Sigmoid colon (tissue), 4 donors: ENCODE results near the gene C1QL1.

Source experiments
- EP300 ChIP-seq, 4 donors: sonication (generic); formaldehyde crosslinking; IDR thresholded peaks; one replicate each; pipeline ENCODE4 v1.6.1; 2017; ENCODE audit warnings: antibody characterized with exemption in 4 of 4
- POLR2A ChIP-seq, 2 donors: fragments of 450-650 bp; IDR thresholded peaks; one replicate each; pipeline ENCODE4 v1.6.1; 2016; ENCODE audit warnings: antibody characterized with exemption in 2 of 2, mild to moderate bottlenecking in 2 of 2, moderate library complexity in 2 of 2
- POLR2AphosphoS5 ChIP-seq, 4 donors: sonication (generic); formaldehyde crosslinking; IDR thresholded peaks; one replicate each; pipeline ENCODE4 v1.6.1; 2017; ENCODE audit warnings: antibody characterized with exemption in 4 of 4
- TF ChIP-seq, protein P1 (sequence below), 4 experiments: fragments of 450-650 bp in 3 of 4; fragments of 200-600 bp in 1 of 4; IDR thresholded peaks; one replicate each; pipeline ENCODE4 v1.5.1; 2016 to 2019; ENCODE audit warnings: antibody characterized with exemption in 4 of 4, mild to moderate bottlenecking in 3 of 4, moderate library complexity in 2 of 4

DNA sequence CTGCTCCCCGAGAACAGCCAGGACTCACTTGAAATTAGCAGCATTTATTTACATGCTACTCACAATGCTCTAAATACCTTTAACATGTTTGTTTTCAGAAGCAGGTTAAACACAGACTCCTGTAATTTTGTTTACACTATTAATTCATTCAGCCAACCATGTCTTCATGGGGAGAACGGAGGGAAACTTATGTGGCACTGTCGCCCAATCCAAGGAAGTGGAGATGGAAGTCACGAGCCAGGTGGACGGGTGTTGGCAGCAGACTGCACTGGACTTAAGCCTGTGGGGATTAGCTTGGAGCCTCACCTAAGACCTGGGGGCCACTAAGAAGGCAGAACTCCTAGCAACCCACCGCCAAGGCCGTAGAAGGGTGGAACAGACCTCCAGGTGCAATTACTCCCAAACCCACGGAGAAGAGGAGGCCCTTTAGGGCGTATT, 44.0 kb downstream of the C1QL1 start:
- TF ChIP-seq, protein P1, sequence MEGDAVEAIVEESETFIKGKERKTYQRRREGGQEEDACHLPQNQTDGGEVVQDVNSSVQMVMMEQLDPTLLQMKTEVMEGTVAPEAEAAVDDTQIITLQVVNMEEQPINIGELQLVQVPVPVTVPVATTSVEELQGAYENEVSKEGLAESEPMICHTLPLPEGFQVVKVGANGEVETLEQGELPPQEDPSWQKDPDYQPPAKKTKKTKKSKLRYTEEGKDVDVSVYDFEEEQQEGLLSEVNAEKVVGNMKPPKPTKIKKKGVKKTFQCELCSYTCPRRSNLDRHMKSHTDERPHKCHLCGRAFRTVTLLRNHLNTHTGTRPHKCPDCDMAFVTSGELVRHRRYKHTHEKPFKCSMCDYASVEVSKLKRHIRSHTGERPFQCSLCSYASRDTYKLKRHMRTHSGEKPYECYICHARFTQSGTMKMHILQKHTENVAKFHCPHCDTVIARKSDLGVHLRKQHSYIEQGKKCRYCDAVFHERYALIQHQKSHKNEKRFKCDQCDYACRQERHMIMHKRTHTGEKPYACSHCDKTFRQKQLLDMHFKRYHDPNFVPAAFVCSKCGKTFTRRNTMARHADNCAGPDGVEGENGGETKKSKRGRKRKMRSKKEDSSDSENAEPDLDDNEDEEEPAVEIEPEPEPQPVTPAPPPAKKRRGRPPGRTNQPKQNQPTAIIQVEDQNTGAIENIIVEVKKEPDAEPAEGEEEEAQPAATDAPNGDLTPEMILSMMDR (IDR thresholded peaks at IDR 0.05) = no peak
- TF ChIP-seq POLR2A (IDR thresholded peaks at IDR 0.05) (no peak), POLR2AphosphoS5 (IDR thresholded peaks at IDR 0.05) (no peak), EP300 (IDR thresholded peaks at IDR 0.05) (no peak)
